ENCODE data around the gene JUN. TPM values are rescaled to one million over a fixed set of nuclear protein-coding genes. Genes with fewer than 3 reads are reported as not detected.

The JUN gene
- total and polyA plus RNA-seq, 2 of the 4 experiments (the other 2 are of a cell fraction), result 46.6 to 89.1 TPM

DNA sequence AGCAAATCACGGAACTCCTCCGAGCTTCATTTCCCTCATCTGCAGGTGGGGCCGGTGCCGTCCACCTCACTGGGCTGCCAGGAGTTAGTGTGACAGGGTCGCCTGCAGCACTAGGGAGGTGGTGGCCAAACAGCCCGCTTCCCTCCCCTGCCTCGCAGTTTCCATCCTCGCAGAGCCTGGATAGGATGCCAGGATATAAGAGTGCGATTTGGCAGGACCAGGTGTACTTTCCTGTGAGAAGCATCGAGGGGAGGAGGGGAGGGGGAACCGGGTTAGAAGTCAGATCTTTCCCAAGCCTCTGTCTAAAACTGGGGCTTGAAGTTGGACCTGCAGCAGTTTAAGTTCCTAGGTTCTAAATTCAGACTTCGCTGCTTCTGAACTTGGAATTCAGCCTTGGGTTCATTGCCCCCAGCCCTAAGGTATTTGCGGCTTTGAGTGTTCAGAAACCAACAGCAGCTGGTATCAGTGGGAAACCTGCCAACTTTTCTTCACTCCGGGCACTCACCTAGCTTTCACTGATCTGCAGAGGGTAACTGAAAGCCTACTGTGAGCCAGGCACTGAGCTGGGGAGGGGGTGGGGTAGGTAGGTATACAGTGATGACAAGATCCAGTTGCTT, 1.7 kb upstream of the JUN start:
- Histone ChIP-seq H2BK120ac (ENCODE audit: low read depth, low read length) (peak overlapping the region; percentile 94), H4K91ac (ENCODE audit: insufficient read depth, low read depth, low read length) (peak overlapping the region; percentile 90), H3K27ac (ENCODE audit: insufficient read depth, low read length) (peak overlapping the region; percentile 91), H3K4me3 (ENCODE audit: insufficient read depth, low read depth, low read length) (peak overlapping the region; percentile 64), H2AK5ac (ENCODE audit: low read depth, low read length) (peak overlapping the region; percentile 80), H3K4me1 (ENCODE audit: control insufficient read depth, insufficient read depth, low read length) (peaks cover 8% of the 10 kb centered on the region), H3K18ac (ENCODE audit: low read depth, low read length) (peak overlapping the region; percentile 90), H4K8ac (ENCODE audit: low read depth in 2 of 2, low read length in 2 of 2) (peak overlapping the region; percentile 90 to 96), H2BK15ac (ENCODE audit: low read depth, low read length) (peak overlapping the region; percentile 93; the same call in 2 of the 3 replicates), H3K4me2 (ENCODE audit: low read depth, low read length) (peak overlapping the region; percentile 75), H3K36me3 (ENCODE audit: control insufficient read depth, insufficient read depth, low read length) (peaks cover 17% of the 10 kb centered on the region), H2BK5ac (ENCODE audit: low read depth, low read length, poor library complexity, severe bottlenecking) (peak overlapping the region; percentile 70), H3K4ac (ENCODE audit: low read depth, low read length) (peak overlapping the region; percentile 93), H3K9ac (ENCODE audit: low read depth, low read length) (peak overlapping the region; percentile 95), H4K20me1 (ENCODE audit: insufficient read depth, low read length) (peaks cover 33% of the 10 kb centered on the region), H3K23ac (ENCODE audit: low read depth, low read length) (peak overlapping the region; percentile 90), H2BK20ac (ENCODE audit: low read depth, low read length) (peak overlapping the region; percentile 88), H3K79me1 (ENCODE audit: low read depth in 1 of 2, low read length in 2 of 2) (peaks cover 0 to 4% of the 10 kb centered on the region in 2 experiments; a peak in 1 of 4 replicates), H2AK9ac (replicated peaks; ENCODE audit: low read depth, low read length, poor library complexity) (peak overlapping the region; percentile 94), H2AFZ (replicated peaks; ENCODE audit: low read length, poor library complexity) (peak overlapping the region; percentile 94), H3K14ac (replicated peaks; ENCODE audit: low read depth, low read length) (peak overlapping the region; percentile 82), H3K9me1 (ENCODE audit: insufficient read depth, low read length) (peaks cover 3% of the 10 kb centered on the region; the same call in 1 of the 2 replicates), H4K5ac (ENCODE audit: low read depth, low read length) (peak overlapping the region; percentile 57), H3K9me3 (ENCODE audit: control insufficient read depth, insufficient read depth, low read length) (no peaks in the 10 kb centered on the region), H3K27me3 (ENCODE audit: control insufficient read depth, insufficient read depth, low read length) (no peaks in the 10 kb centered on the region), H3K56ac (ENCODE audit: extremely low read depth, insufficient read depth, low read length) (peak overlapping the region; percentile 93)
- in situ Hi-C loops (cut with MboI; ENCODE audit: low sequenced_read_pairs), result loop anchor here (5.0 to 25.0 kb wide), 3 partner anchors 502 to 972 kb away; partner anchors contain the start of gene FGGY
- WGBS, 2 experiments (ENCODE audit: extremely low coverage in 2 of 2, insufficient read length in 1 of 2), result 16% methylated on average over 5 of the region's 14 CpGs; no CpG with 5 or more reads in 1 of the 2 experiments
- ATAC-seq (ENCODE audit: low read depth), result no peak
- no peak for TF ChIP-seq CEBPB (IDR thresholded peaks at IDR 0.05; ENCODE audit: low read depth, low read length)
- no peak for TF ChIP-seq RCOR1 (IDR thresholded peaks at IDR 0.05; ENCODE audit: insufficient replicate concordance, low read length)
- no peak for TF ChIP-seq NFE2L2 (IDR thresholded peaks at IDR 0.05; ENCODE audit: low read depth, low read length)
- no TSS peak for BruUV-seq (replicated peaks)
- dilution Hi-C loops (cut with HindIII; ENCODE audit: low sequenced_read_pairs, unreplicated experiment), result no loop called here
- POLR2A ChIA-PET (ENCODE audit: unreplicated experiment), result no interaction called here
- peak; percentile 39 for DNase-seq
- intact Hi-C loops (cut with micrococcal nuclease), result loop anchor here (1.0 to 10.0 kb wide), 11 partner anchors 30 to 974 kb away; no protein-coding TSS in a partner anchor
- CTCF ChIA-PET, result interaction anchor here (0.6 to 0.9 kb wide), 6 partner anchors 18 to 1783 kb away, joined by 3 to 7 read pairs (median 4); no protein-coding TSS in a partner anchor

Measured in IMR-90 (cell line).